Activated CD8-positive, alpha-beta T cell treated with anti-CD3 and anti-CD28 coated beads, Interleukin-2, amount 10 ng/mL, durations not matched to agents 7 days and 5 days (primary cell): ENCODE measurements around the gene FRMD4B. TPM values are rescaled to one million over a fixed set of nuclear protein-coding genes. Genes with fewer than 3 reads are reported as not detected.
A peak's percentile ranks its signal among the peaks of the same experiment; 100 is the strongest.

ENCODE experiments used
- ATAC-seq: fragments of 150-1000 bp; cut with Tn5 transposase; one replicate; pipeline ENCODE4 v1.10.0; 2021; ENCODE audit warnings: moderate library complexity
- CTCF ChIA-PET: fragments of 350-600 bp; sonication (Branson Sonifier 250); formaldehyde crosslinking; loops from one replicate; lab custom pipeline; 2021; ENCODE audit warnings: antibody characterized with exemption; lab: Charles Lee
- POLR2A ChIA-PET: fragments of 350-600 bp; sonication (Branson Sonifier 250); formaldehyde crosslinking; loops from one replicate; lab custom pipeline; 2021; ENCODE audit warnings: antibody characterized with exemption; lab: Charles Lee
- DNase-seq: peaks from one replicate; pipeline ENCODE4 v3.0.0-alpha.2; 2020
- H3K27ac Mint-ChIP-seq: one replicate; pipeline ENCODE4 v1.8.0; 2021; ENCODE audit warnings: mild to moderate bottlenecking, mixed read lengths
- H3K27me3 Mint-ChIP-seq: one replicate; pipeline ENCODE4 v1.8.0; 2021; ENCODE audit warnings: low read depth, mixed read lengths
- H3K36me3 Mint-ChIP-seq: one replicate; pipeline ENCODE4 v1.8.0; 2021; ENCODE audit warnings: low read depth, mixed read lengths
- H3K4me1 Mint-ChIP-seq: one replicate; pipeline ENCODE4 v1.8.0; 2021; ENCODE audit warnings: low read depth, mixed read lengths
- H3K4me3 Mint-ChIP-seq: one replicate; pipeline ENCODE4 v1.8.0; 2021; ENCODE audit warnings: mild to moderate bottlenecking, mixed read lengths
- H3K9me3 Mint-ChIP-seq: one replicate; pipeline ENCODE4 v1.8.0; 2022; ENCODE audit warnings: mixed read lengths; ENCODE audit not compliant: insufficient read depth
- total RNA-seq, 2 experiments: library from RNA; stranded (reverse); gene quantifications; one replicate each; pipeline ENCODE4 v1.2.3, GENCODE V29; 2021

The FRMD4B gene
- total RNA-seq, 2 experiments from 2014 or later = 7.7 to 8.2 TPM

DNA sequence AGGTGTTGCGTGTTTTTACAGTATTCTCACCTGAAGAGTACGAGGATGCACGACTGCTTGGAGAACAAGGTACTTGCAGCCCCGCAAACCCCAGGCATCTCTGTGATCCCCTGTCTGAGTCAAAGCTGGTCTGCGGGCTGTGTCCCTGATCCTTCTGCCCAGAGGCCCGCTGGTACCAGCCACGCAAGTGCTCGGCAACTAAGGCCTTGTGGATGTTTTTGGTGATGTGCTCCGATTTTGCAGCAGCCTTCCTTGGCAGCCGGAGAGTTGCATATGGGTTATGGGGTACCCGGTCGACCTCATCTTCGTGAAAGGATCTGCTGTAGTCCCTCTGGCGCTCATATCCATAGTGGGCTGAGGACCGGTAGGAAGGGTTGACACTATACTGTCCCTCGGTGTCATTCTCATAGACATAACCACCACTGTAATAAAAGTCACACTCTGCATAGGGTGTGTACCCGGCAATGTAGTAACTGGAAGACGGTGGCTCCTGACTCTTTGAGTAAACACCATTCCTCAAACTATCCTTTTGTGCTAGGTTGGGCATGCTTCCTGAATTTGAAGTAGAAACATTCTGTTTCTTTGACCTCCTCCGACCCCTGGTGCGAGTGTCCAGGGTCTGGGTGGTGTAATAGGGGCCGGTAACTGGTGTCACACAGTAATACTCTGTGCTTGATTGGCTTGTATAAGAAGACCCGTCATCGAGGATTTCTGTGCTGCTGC is 204.9 kb downstream of the FRMD4B start:
- H3K36me3 Mint-ChIP-seq = peaks cover 52% of the 10 kb centered on the region
- H3K4me1 Mint-ChIP-seq = peaks cover 13% of the 10 kb centered on the region
- H3K9me3 Mint-ChIP-seq = no peaks in the 10 kb centered on the region
- H3K27me3 Mint-ChIP-seq = no peaks in the 10 kb centered on the region
- H3K4me3 Mint-ChIP-seq = no peak overlapping the region
- DNase-seq (no peak), ATAC-seq (no peak)
- POLR2A ChIA-PET = no interaction called here
- CTCF ChIA-PET = interaction anchor here (0.7 to 2.9 kb wide), 3 partner anchors 19 to 125 kb away, joined by 3 to 13 read pairs (median 3); no protein-coding TSS in a partner anchor
- no peak overlapping the region for H3K27ac Mint-ChIP-seq

DNA sequence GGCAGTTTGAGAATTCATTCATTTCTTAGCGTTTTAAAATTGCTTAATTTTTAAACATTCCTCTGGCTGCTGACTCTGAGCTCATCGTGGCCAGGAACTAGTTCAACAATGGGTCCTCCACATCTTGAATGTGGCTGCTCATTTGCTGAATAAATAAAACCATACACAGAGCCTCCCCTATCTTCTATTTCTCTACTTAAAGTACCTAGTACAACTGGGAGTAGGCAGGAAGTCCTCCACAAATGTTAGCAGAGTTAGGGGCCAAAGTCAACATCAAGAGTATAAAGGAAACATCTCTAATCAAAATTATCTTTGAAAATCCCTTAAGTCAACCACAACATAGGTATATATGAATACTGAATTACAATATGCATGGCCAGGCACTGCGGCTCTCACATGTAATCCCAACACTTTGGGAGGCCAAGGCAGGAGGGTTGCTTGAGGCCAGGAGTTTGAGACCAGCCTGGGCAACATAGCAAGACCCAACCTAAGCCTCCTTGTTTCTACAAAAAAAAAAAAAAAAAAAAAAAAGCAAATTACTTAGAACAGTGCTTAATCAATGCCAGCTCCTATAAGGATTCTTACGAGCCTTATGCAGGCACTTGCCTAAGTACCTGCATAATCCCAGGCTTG is 206.0 kb downstream of the FRMD4B start:
- DNase-seq (no peak), ATAC-seq (no peak)
- no peak overlapping the region for H3K4me3 Mint-ChIP-seq
- H3K27me3 Mint-ChIP-seq = no peaks in the 10 kb centered on the region
- H3K9me3 Mint-ChIP-seq = no peaks in the 10 kb centered on the region
- H3K4me1 Mint-ChIP-seq = peaks cover 13% of the 10 kb centered on the region
- CTCF ChIA-PET = interaction anchor here (1.5 to 2.1 kb wide), 2 partner anchors 18 to 125 kb away, joined by 4 to 6 read pairs; no protein-coding TSS in a partner anchor
- H3K27ac Mint-ChIP-seq = no peak overlapping the region
- POLR2A ChIA-PET = interaction anchor here (0.8 kb wide), 1 partner anchor 20 kb away, joined by 4 read pairs; no protein-coding TSS in a partner anchor
- H3K36me3 Mint-ChIP-seq = peaks cover 56% of the 10 kb centered on the region

- no peak overlapping the region for H3K4me3 Mint-ChIP-seq
Observed at GRCh38 chr3:69178838-69179739, 206.8 kb downstream of the FRMD4B start.

DNA sequence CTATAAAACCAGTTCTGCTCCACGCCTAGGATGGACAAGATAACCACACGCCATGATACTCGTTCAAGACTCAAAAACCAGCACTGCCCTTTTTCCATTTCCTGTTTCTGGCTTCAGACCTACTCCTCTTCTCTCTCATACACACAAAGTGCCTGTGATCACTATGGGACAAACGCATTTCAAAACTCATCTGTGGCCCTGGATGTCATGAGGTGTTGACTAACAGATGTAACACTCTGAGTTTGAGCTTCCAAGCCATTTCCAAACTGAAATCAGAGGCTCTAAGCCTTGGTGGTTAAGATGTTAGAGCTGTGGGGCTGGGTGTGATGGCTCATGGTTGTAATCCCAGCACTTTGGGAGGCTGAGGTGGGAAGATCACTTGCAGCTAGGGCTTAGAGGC is 207.8 kb downstream of the FRMD4B start:
- ChIA-PET POLR2A (interaction anchor here (0.5 kb wide), 1 partner anchor 25 kb away, joined by 3 read pairs; no protein-coding TSS in a partner anchor), CTCF (interaction anchor here (1.4 to 2.1 kb wide), 3 partner anchors 16 to 128 kb away, joined by 4 to 6 read pairs (median 4); no protein-coding TSS in a partner anchor)
- ATAC-seq = no peak
- no peaks in the 10 kb centered on the region for H3K9me3 Mint-ChIP-seq
- H3K27me3 Mint-ChIP-seq = no peaks in the 10 kb centered on the region
- H3K4me3 Mint-ChIP-seq = no peak overlapping the region
- no peak overlapping the region for H3K27ac Mint-ChIP-seq
- H3K4me1 Mint-ChIP-seq = peaks cover 13% of the 10 kb centered on the region
- H3K36me3 Mint-ChIP-seq = peaks cover 57% of the 10 kb centered on the region
- no peak for DNase-seq

More at GRCh38 chr3:69178838-69179739, 206.8 kb downstream of the FRMD4B start:
- peaks cover 56% of the 10 kb centered on the region for H3K36me3 Mint-ChIP-seq
- POLR2A ChIA-PET = no interaction called here
- DNase-seq (no peak), ATAC-seq (no peak)
- peaks cover 13% of the 10 kb centered on the region for H3K4me1 Mint-ChIP-seq
- no peaks in the 10 kb centered on the region for H3K27me3 Mint-ChIP-seq
- CTCF ChIA-PET = interaction anchor here (0.6 to 2.1 kb wide), 4 partner anchors 17 to 147 kb away, joined by 3 to 6 read pairs (median 4); no protein-coding TSS in a partner anchor
- H3K27ac Mint-ChIP-seq = peak overlapping the region; percentile 50
- no peaks in the 10 kb centered on the region for H3K9me3 Mint-ChIP-seq

DNA sequence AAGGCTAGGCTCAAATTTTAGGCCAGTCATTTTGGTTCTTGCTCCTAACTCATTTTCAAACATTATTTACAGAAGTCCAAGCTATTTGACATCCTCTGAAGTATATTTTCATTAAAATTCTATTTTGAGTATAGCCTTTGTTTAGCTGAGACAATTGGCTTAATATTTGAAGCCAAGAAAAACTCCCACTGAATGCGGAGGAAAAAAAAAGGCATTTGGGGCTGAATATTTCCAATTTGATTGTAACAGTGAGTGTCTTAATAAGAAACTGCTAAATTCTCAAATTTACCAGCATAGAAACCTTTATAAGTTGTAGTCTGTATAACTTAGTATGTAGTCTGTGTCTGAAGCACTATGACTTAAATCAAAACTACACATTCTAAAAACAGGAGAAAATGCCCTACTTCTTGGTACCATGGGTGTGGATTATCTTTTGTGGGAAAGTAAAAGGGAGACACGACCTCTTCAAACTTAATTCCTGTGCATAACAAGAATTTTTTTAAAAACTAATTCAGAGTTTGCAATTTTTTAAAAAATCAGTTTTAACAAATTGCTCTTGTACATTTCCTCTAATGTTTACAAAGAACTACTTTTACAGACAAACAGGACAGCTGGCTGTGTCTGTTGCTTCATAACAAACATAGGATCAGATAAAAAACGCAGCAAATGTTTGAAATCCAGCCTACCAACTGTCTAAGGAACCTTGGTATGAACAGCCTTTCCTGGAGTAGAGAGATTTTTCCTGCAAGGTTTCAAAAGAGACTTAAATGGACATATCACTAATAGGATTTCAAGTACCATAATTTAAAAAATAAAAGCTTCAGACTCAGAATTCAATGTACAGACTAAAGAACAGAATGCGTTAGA is 210.8 kb downstream of the FRMD4B start:
- Mint-ChIP-seq H3K27ac (no peak overlapping the region), H3K9me3 (no peaks in the 10 kb centered on the region), H3K4me3 (no peak overlapping the region), H3K27me3 (no peaks in the 10 kb centered on the region), H3K4me1 (peaks cover 13% of the 10 kb centered on the region), H3K36me3 (peaks cover 50% of the 10 kb centered on the region)
- CTCF ChIA-PET = interaction anchor here (0.8 to 3.8 kb wide), 6 partner anchors 10 to 135 kb away, joined by 3 to 19 read pairs (median 5); no protein-coding TSS in a partner anchor
- ATAC-seq (no peak), DNase-seq (no peak)
- POLR2A ChIA-PET = no interaction called here

GRCh38 chr3:69174445-69174844 is 211.4 kb downstream of the FRMD4B start:
- Mint-ChIP-seq H3K4me1 (peaks cover 9% of the 10 kb centered on the region), H3K4me3 (no peak overlapping the region), H3K9me3 (no peaks in the 10 kb centered on the region), H3K36me3 (peaks cover 45% of the 10 kb centered on the region), H3K27ac (no peak overlapping the region), H3K27me3 (no peaks in the 10 kb centered on the region)
- DNase-seq = no peak
- no peak for ATAC-seq
- ChIA-PET POLR2A (no interaction called here), CTCF (interaction anchor here (0.7 to 3.8 kb wide), 5 partner anchors 9 to 132 kb away, joined by 3 to 19 read pairs (median 3); no protein-coding TSS in a partner anchor)

GRCh38 chr3:69172058-69172457 is 213.8 kb downstream of the FRMD4B start:
- CTCF ChIA-PET = interaction anchor here (3.3 kb wide), 1 partner anchor 10 kb away, joined by 19 read pairs; no protein-coding TSS in a partner anchor
- ATAC-seq = no peak
- no peaks in the 10 kb centered on the region for H3K9me3 Mint-ChIP-seq
- H3K4me3 Mint-ChIP-seq = no peak overlapping the region
- H3K27me3 Mint-ChIP-seq = no peaks in the 10 kb centered on the region
- H3K36me3 Mint-ChIP-seq = peaks cover 35% of the 10 kb centered on the region
- no peaks in the 10 kb centered on the region for H3K4me1 Mint-ChIP-seq
- H3K27ac Mint-ChIP-seq = no peak overlapping the region
- POLR2A ChIA-PET = no interaction called here
- DNase-seq = no peak

GRCh38 chr3:69166446-69166845 is 219.4 kb downstream of the FRMD4B start:
- Mint-ChIP-seq H3K27ac (no peak overlapping the region), H3K36me3 (peaks cover 9% of the 10 kb centered on the region), H3K9me3 (no peaks in the 10 kb centered on the region), H3K27me3 (no peaks in the 10 kb centered on the region), H3K4me3 (no peak overlapping the region), H3K4me1 (peaks cover 3% of the 10 kb centered on the region)
- ATAC-seq = no peak
- no peak for DNase-seq
- ChIA-PET POLR2A (no interaction called here), CTCF (interaction anchor here (7.2 kb wide), 1 partner anchor 142 kb away, joined by 315 read pairs; no protein-coding TSS in a partner anchor)

GRCh38 chr3:69165744-69166143 is 220.1 kb downstream of the FRMD4B start:
- no peaks in the 10 kb centered on the region for H3K27me3 Mint-ChIP-seq
- no peaks in the 10 kb centered on the region for H3K9me3 Mint-ChIP-seq
- CTCF ChIA-PET = interaction anchor here (1.0 to 7.2 kb wide), 2 partner anchors 9 to 143 kb away, joined by 3 to 315 read pairs; no protein-coding TSS in a partner anchor
- ATAC-seq = no peak
- H3K36me3 Mint-ChIP-seq = peaks cover 2% of the 10 kb centered on the region
- peaks cover 5% of the 10 kb centered on the region for H3K4me1 Mint-ChIP-seq
- H3K4me3 Mint-ChIP-seq = no peak overlapping the region
- POLR2A ChIA-PET = no interaction called here
- no peak for DNase-seq
- no peak overlapping the region for H3K27ac Mint-ChIP-seq

DNA sequence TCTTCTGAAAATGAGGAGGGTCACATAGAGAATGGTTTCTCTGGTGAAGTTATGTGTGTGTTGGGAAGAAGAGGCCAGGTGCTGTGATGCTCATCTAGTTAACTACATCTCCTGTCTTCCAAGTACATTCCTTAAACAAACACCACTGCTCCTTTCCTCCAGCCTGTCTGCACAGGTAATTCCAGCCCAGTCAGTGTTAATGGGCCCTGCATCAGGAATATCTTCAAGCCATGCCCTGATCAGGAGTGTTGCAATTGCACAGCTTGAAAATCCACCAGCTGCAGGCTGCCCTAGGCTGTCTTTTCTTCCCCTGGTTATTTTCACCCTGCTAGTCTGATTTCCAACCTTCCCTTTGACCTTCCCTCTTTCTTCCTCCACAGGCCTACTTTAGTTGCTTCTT is 221.6 kb downstream of the FRMD4B start:
- H3K4me1 Mint-ChIP-seq = peaks cover 11% of the 10 kb centered on the region
- no peak for ATAC-seq
- CTCF ChIA-PET = interaction anchor here (1.3 to 7.2 kb wide), 2 partner anchors 43 to 144 kb away, joined by 3 to 315 read pairs; no protein-coding TSS in a partner anchor

More for the DNA sequence above, 221.6 kb downstream of the FRMD4B start:
- no peaks in the 10 kb centered on the region for H3K27me3 Mint-ChIP-seq
- POLR2A ChIA-PET = interaction anchor here (0.5 kb wide), 1 partner anchor 105 kb away, joined by 3 read pairs; no protein-coding TSS in a partner anchor
- DNase-seq = no peak
- peaks cover 2% of the 10 kb centered on the region for H3K36me3 Mint-ChIP-seq
- no peak overlapping the region for H3K4me3 Mint-ChIP-seq
- H3K9me3 Mint-ChIP-seq = no peaks in the 10 kb centered on the region
- no peak overlapping the region for H3K27ac Mint-ChIP-seq
